ENCODE results near the gene AP1M2.
A peak's percentile ranks its signal among the peaks of the same experiment; 100 is the strongest.

AP1M2 gene

DNA sequence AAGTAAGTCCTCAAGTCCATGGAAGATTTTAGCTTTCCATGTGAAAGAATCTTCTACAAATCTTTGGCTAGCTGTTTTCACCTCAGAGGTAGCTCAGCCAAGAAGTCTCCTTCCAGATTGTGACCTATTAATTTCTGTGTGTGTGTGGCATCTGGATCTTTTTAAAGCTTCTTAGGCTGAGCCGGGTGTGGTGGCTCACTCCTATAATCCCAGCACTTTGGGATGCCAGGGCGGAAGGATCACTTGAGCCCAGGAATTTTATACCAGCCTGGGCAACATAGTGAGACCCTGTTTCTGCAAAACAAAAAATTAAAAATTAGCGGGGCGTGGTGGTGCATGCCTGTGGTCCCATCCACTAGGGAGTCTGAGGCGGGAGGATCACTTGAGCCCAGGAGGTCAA, 24.8 kb upstream of the AP1M2 start:
- Histone ChIP-seq H3K9me3 (ENCODE audit: control insufficient read depth, insufficient read depth, low read depth, low read length) (no peaks in the 10 kb centered on the region), H3K4me1 (ENCODE audit: control insufficient read depth, insufficient read depth, low read length) (no peaks in the 10 kb centered on the region), H3K36me3 (ENCODE audit: control insufficient read depth in 2 of 2, insufficient read depth in 1 of 2, low read length in 2 of 2) (no peaks in the 10 kb centered on the region), H3K4me3 (ENCODE audit: low read depth, low read length) (no peak overlapping the region), H3K27ac (ENCODE audit: extremely low read depth, low read depth, low read length) (no peak overlapping the region)
- CTCF ChIA-PET: interaction anchor here (0.5 to 2.6 kb wide), 5 partner anchors 15 to 772 kb away, joined by 3 to 10 read pairs (median 3); partner anchors contain the start of gene EPOR
- TF ChIP-seq ZBTB48 (tag by site-specific recombination; IDR thresholded peaks at IDR 0.05): no peak
- no peak for TF ChIP-seq BCL11B (tag by site-specific recombination; IDR thresholded peaks at IDR 0.05; ENCODE audit: low read depth)
- TF ChIP-seq, protein P1, sequence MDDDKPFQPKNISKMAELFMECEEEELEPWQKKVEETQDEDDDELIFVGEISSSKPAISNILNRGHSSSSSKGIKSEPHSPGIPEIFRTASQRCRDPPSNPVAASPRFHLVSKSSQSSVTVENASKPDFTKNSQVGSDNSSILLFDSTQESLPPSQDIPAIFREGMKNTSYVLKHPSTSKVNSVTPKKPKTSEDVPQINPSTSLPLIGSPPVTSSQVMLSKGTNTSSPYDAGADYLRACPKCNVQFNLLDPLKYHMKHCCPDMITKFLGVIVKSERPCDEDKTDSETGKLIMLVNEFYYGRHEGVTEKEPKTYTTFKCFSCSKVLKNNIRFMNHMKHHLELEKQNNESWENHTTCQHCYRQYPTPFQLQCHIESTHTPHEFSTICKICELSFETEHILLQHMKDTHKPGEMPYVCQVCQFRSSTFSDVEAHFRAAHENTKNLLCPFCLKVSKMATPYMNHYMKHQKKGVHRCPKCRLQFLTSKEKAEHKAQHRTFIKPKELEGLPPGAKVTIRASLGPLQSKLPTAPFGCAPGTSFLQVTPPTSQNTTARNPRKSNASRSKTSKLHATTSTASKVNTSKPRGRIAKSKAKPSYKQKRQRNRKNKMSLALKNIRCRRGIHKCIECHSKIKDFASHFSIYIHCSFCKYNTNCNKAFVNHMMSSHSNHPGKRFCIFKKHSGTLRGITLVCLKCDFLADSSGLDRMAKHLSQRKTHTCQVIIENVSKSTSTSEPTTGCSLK (tag by site-specific recombination; IDR thresholded peaks at IDR 0.05): no peak
- TF ChIP-seq ZNF121 (tag by site-specific recombination; IDR thresholded peaks at IDR 0.05): peak; percentile 77; the same call in 1 of the 2 replicates
- TF ChIP-seq ZBTB20 (tag by site-specific recombination; IDR thresholded peaks at IDR 0.05): no peak
- TF ChIP-seq, protein P2, sequence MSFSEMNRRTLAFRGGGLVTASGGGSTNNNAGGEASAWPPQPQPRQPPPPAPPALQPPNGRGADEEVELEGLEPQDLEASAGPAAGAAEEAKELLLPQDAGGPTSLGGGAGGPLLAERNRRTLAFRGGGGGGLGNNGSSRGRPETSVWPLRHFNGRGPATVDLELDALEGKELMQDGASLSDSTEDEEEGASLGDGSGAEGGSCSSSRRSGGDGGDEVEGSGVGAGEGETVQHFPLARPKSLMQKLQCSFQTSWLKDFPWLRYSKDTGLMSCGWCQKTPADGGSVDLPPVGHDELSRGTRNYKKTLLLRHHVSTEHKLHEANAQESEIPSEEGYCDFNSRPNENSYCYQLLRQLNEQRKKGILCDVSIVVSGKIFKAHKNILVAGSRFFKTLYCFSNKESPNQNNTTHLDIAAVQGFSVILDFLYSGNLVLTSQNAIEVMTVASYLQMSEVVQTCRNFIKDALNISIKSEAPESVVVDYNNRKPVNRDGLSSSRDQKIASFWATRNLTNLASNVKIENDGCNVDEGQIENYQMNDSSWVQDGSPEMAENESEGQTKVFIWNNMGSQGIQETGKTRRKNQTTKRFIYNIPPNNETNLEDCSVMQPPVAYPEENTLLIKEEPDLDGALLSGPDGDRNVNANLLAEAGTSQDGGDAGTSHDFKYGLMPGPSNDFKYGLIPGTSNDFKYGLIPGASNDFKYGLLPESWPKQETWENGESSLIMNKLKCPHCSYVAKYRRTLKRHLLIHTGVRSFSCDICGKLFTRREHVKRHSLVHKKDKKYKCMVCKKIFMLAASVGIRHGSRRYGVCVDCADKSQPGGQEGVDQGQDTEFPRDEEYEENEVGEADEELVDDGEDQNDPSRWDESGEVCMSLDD (tag by site-specific recombination; IDR thresholded peaks at IDR 0.05): no peak
- POLR2A ChIA-PET: no interaction called here

DNA sequence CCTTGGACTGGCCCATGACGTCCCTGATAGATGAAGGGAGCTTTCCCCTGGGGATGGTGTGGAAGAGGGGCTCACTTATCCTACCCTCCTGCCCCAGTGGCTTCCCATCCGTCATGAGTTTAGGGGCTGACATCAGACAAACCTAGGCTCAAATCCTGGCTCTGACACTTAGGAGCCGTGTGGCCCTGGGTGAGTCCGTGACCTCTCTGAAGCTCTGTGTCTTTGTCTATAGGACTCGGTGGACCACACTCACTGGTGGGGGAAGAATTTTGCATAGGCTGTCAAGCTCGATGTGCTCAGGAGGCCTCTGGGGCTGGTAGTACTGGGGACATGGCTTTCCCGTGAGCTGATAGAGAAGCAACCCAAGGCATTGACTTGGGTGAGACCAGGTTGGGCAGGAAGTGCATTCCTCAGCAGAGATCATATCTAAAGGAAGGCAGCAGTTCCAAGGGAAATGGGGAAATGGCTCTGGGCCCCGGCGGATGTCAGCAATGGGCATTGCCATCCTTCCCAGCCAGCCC, 17.4 kb upstream of the AP1M2 start:
- ChIA-PET POLR2A (interaction anchor here (0.6 kb wide), 1 partner anchor 542 kb away, joined by 7 read pairs; no protein-coding TSS in a partner anchor), CTCF (interaction anchor here (0.7 to 1.5 kb wide), 3 partner anchors 12 to 24 kb away, joined by 4 to 7 read pairs (median 5); no protein-coding TSS in a partner anchor)
- Histone ChIP-seq H3K36me3 (ENCODE audit: control insufficient read depth in 2 of 2, insufficient read depth in 1 of 2, low read length in 2 of 2) (no peaks in the 10 kb centered on the region), H3K27ac (ENCODE audit: extremely low read depth, low read depth, low read length) (no peak overlapping the region), H3K9me3 (ENCODE audit: control insufficient read depth, insufficient read depth, low read depth, low read length) (no peaks in the 10 kb centered on the region), H3K4me1 (ENCODE audit: control insufficient read depth, insufficient read depth, low read length) (no peaks in the 10 kb centered on the region), H3K4me3 (ENCODE audit: low read depth, low read length) (no peak overlapping the region)
- no peak for TF ChIP-seq ZNF701 (tag by site-specific recombination; IDR thresholded peaks at IDR 0.05)
- no peak for TF ChIP-seq ZSCAN16 (tag by site-specific recombination; IDR thresholded peaks at IDR 0.05)
- TF ChIP-seq ZFP69B (tag by site-specific recombination; IDR thresholded peaks at IDR 0.05): 0 out of 2 replicates have a peak, but pooled peaks have one; percentile 21
- TF ChIP-seq, protein P3, sequence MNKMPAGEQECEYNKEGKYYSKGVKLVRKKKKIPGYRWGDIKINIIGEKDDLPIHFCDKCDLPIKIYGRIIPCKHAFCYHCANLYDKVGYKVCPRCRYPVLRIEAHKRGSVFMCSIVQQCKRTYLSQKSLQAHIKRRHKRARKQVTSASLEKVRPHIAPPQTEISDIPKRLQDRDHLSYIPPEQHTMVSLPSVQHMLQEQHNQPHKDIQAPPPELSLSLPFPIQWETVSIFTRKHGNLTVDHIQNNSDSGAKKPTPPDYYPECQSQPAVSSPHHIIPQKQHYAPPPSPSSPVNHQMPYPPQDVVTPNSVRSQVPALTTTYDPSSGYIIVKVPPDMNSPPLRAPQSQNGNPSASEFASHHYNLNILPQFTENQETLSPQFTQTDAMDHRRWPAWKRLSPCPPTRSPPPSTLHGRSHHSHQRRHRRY (tag by site-specific recombination; IDR thresholded peaks at IDR 0.05): no peak
- TF ChIP-seq, protein P4, sequence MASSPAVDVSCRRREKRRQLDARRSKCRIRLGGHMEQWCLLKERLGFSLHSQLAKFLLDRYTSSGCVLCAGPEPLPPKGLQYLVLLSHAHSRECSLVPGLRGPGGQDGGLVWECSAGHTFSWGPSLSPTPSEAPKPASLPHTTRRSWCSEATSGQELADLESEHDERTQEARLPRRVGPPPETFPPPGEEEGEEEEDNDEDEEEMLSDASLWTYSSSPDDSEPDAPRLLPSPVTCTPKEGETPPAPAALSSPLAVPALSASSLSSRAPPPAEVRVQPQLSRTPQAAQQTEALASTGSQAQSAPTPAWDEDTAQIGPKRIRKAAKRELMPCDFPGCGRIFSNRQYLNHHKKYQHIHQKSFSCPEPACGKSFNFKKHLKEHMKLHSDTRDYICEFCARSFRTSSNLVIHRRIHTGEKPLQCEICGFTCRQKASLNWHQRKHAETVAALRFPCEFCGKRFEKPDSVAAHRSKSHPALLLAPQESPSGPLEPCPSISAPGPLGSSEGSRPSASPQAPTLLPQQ (tag by site-specific recombination; IDR thresholded peaks at IDR 0.05): 0 out of 2 replicates have a peak, but pooled peaks have one; percentile 37
- no peak for TF ChIP-seq ZNF558 (tag by site-specific recombination; IDR thresholded peaks at IDR 0.05)

DNA sequence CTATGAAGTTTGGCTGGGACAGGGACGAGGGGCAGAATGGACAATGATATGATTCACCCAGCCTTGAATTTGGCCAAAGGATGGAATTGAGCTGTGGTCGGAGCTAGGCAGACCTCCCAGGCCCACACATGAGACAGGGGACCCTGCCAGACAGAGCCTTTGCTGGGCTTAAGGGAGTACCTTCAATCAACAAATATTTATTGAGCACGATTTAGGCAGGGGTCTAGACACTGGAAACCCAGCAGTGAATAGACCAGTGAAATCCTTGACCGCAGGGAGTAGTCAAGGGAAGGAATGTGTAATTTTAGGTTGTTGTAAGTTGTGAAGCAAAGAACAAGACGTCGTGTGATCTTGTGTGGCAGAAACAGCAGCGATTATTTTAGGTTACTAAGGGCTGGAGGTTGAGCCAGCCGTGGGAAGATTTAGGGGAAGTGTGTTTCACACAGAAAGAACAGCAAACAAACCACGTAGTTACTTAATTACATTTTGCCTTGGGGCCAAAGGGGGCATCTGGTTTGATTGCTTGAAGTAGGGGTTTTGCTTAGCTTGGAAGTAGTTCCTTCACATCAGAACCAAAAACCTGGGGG, 16.9 kb upstream of the AP1M2 start:
- Histone ChIP-seq H3K36me3 (ENCODE audit: control insufficient read depth in 2 of 2, insufficient read depth in 1 of 2, low read length in 2 of 2) (no peaks in the 10 kb centered on the region), H3K9me3 (ENCODE audit: control insufficient read depth, insufficient read depth, low read depth, low read length) (no peaks in the 10 kb centered on the region), H3K27ac (ENCODE audit: extremely low read depth, low read depth, low read length) (no peak overlapping the region), H3K4me1 (ENCODE audit: control insufficient read depth, insufficient read depth, low read length) (no peaks in the 10 kb centered on the region), H3K4me3 (ENCODE audit: low read depth, low read length) (no peak overlapping the region)
- POLR2A ChIA-PET: interaction anchor here (0.6 kb wide), 2 partner anchors 224 to 543 kb away, joined by 3 to 7 read pairs; partner anchors contain the start of gene TYK2
- CTCF ChIA-PET: interaction anchor here (0.7 to 1.5 kb wide), 3 partner anchors 13 to 23 kb away, joined by 4 to 7 read pairs (median 5); no protein-coding TSS in a partner anchor
- TF ChIP-seq ZNF629 (tag by site-specific recombination; IDR thresholded peaks at IDR 0.05) (no peak), ZBTB48 (tag by site-specific recombination; IDR thresholded peaks at IDR 0.05) (peak; percentile 46; the same call in 1 of the 2 replicates), PRDM1 (tag by site-specific recombination; IDR thresholded peaks at IDR 0.05) (no peak)
- TF ChIP-seq, protein P5, sequence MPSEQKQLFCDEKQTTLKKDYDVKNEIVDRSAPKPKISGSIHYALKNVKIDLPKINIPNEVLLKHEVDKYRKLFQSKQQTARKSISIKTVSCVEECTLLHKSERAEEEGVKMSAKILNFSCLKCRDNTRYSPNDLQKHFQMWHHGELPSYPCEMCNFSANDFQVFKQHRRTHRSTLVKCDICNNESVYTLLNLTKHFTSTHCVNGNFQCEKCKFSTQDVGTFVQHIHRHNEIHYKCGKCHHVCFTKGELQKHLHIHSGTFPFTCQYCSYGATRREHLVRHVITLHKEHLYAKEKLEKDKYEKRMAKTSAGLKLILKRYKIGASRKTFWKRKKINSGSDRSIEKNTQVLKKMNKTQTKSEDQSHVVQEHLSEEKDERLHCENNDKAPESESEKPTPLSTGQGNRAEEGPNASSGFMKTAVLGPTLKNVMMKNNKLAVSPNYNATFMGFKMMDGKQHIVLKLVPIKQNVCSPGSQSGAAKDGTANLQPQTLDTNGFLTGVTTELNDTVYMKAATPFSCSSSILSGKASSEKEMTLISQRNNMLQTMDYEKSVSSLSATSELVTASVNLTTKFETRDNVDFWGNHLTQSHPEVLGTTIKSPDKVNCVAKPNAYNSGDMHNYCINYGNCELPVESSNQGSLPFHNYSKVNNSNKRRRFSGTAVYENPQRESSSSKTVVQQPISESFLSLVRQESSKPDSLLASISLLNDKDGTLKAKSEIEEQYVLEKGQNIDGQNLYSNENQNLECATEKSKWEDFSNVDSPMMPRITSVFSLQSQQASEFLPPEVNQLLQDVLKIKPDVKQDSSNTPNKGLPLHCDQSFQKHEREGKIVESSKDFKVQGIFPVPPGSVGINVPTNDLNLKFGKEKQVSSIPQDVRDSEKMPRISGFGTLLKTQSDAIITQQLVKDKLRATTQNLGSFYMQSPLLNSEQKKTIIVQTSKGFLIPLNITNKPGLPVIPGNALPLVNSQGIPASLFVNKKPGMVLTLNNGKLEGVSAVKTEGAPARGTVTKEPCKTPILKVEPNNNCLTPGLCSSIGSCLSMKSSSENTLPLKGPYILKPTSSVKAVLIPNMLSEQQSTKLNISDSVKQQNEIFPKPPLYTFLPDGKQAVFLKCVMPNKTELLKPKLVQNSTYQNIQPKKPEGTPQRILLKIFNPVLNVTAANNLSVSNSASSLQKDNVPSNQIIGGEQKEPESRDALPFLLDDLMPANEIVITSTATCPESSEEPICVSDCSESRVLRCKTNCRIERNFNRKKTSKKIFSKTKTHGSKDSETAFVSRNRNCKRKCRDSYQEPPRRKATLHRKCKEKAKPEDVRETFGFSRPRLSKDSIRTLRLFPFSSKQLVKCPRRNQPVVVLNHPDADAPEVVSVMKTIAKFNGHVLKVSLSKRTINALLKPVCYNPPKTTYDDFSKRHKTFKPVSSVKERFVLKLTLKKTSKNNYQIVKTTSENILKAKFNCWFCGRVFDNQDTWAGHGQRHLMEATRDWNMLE (tag by site-specific recombination; conservative IDR thresholded peaks at IDR 0.05; ENCODE audit: low read depth): no peak
